ENCODE data around the gene FLVCR1.

FLVCR1 gene

DNA sequence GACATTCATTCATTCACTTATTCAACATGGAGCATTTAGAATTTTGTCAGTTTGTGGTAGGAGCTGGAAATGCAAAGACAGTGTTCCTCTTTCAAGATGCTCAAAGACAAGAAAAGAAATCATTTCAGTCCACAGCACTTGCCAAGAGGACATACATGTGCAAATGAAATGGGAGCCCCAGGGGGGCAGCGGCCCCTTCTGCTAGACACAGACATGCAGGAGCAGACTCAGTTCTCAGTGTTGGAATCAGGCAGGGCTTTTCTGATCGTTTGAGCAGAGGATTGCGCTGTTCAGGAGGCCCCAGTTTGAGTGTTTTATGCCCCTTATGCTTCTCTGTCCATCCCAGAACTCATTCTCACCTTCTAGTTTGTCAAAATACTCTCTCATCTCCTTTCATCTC lies 56.7 kb downstream of the FLVCR1 start:
- POLR2A ChIA-PET = no interaction called here
- CTCF ChIA-PET = no interaction called here
- no peak for DNase-seq (ENCODE audit: extremely low spot score)
- TF ChIP-seq CTCF (IDR thresholded peaks at IDR 0.05; ENCODE audit: control extremely low read depth, extremely low read depth, low read depth, missing control alignments) = no peak

DNA sequence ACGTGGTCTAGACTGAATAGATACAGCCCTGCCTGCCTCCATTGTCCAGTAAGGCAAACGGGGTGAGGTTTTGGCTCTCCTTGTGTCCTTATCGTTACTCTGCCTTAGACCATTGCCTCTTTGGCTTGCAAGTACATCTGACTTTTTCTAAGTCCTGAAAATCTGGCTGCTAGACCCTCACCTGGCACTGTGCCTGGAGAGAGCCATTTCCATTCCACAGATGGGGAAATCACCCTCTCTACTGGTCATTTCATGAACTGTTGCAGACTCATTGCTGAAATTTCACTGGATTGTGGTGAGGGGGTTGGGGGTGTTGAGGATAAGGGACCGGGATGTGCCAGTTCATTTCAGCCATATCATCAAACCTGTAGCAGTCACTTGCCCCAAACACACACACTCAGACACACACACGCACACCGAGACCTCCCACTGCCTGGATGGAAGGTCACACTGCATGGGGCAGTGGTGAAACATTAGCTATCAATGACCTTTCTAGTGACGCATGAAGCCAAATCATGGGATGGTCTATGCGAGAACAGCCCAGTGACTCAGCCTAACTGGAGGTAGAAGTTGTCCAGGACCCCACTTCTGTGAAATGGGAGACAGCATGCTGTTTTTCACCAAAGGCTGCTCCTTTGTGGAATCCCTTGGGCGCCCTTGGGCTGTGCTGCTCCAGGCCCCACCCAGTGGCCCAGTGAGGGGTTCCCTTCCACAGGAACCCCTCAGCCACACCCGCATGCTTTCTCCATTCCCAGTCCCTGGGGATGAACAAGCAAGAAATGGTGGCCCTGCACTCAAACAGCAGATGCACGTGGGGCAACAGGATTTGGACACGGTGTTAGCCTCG lies 57.4 kb downstream of the FLVCR1 start:
- no peak for DNase-seq (ENCODE audit: extremely low spot score)
- peak; percentile 21 for TF ChIP-seq CTCF (IDR thresholded peaks at IDR 0.05; ENCODE audit: control extremely low read depth, extremely low read depth, low read depth, missing control alignments)
- ChIA-PET CTCF (interaction anchor here (1.4 kb wide), 1 partner anchor 23 kb away, joined by 4 read pairs; no protein-coding TSS in a partner anchor), POLR2A (no interaction called here)

GRCh38 chr1:212916481-212917133 lies 58.5 kb downstream of the FLVCR1 start:
- ChIA-PET CTCF (interaction anchor here (1.4 kb wide), 2 partner anchors 24 to 96 kb away, joined by 3 to 4 read pairs; no protein-coding TSS in a partner anchor), POLR2A (no interaction called here)
- TF ChIP-seq CTCF (IDR thresholded peaks at IDR 0.05; ENCODE audit: control extremely low read depth, extremely low read depth, low read depth, missing control alignments) = no peak
- peak; percentile 51 for DNase-seq (ENCODE audit: extremely low spot score)

DNA sequence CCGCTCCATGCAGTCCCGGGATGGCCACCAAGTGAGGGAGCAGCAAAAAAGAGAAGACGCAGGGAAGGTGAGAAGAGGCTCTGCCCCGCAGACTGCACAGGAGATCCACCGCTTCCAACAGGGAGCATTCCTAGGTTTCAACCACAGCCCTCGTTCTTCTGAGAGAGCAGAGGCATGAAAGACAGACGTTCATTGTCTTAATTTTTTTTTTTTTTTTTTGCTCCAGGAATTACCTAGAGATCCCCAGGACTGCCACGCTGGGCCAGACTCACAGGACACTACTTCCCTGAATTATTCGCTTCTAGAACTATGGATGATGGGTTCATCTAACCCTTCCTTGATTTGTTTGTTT lies 59.0 kb downstream of the FLVCR1 start:
- CTCF ChIA-PET = interaction anchor here (1.4 kb wide), 1 partner anchor 97 kb away, joined by 3 read pairs; no protein-coding TSS in a partner anchor
- DNase-seq (ENCODE audit: extremely low spot score) = no peak
- POLR2A ChIA-PET = no interaction called here
- no peak for TF ChIP-seq CTCF (IDR thresholded peaks at IDR 0.05; ENCODE audit: control extremely low read depth, extremely low read depth, low read depth, missing control alignments)

DNA sequence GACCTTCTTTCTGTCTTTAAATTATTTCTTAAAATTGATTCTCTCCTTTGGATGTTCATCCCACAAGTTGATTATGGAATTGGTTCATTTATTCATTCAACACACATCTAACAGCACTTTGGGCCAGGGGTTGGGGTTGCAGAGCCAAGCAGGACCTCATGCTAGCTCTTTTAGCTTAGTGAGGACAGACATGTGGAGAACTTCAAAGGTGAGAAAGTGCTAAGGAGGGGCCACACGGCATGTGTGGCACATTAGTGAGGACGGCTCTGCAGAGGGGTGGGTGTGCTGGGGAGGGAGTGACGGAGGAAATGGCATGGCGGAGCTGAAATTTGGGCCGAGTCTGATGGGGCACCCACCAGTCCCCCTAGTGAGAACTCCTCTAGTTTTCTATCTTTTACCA lies 59.8 kb downstream of the FLVCR1 start:
- CTCF ChIA-PET = interaction anchor here (0.8 to 1.4 kb wide), 3 partner anchors 8 to 97 kb away, joined by 3 read pairs; no protein-coding TSS in a partner anchor
- POLR2A ChIA-PET = no interaction called here

GRCh38 chr1:212918824-212919223 lies 60.7 kb downstream of the FLVCR1 start:
- DNase-seq (ENCODE audit: extremely low spot score) = no peak
- TF ChIP-seq CTCF (IDR thresholded peaks at IDR 0.05; ENCODE audit: control extremely low read depth, extremely low read depth, low read depth, missing control alignments) = no peak
- POLR2A ChIA-PET = no interaction called here
- CTCF ChIA-PET = no interaction called here

More for the DNA sequence above, 59.8 kb downstream of the FLVCR1 start:
- no peak for DNase-seq (ENCODE audit: extremely low spot score)
- TF ChIP-seq CTCF (IDR thresholded peaks at IDR 0.05; ENCODE audit: control extremely low read depth, extremely low read depth, low read depth, missing control alignments) = no peak

All from GM10248 (cell line).